ENCODE measurements around the gene DAPP1.
"Not testable (repeated sequence)": the region's sequence is repeated elsewhere in the genome, so short reads cannot be mapped to it uniquely, and the experiment has no call there.

Gene DAPP1, protein sequence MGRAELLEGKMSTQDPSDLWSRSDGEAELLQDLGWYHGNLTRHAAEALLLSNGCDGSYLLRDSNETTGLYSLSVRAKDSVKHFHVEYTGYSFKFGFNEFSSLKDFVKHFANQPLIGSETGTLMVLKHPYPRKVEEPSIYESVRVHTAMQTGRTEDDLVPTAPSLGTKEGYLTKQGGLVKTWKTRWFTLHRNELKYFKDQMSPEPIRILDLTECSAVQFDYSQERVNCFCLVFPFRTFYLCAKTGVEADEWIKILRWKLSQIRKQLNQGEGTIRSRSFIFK

DNA sequence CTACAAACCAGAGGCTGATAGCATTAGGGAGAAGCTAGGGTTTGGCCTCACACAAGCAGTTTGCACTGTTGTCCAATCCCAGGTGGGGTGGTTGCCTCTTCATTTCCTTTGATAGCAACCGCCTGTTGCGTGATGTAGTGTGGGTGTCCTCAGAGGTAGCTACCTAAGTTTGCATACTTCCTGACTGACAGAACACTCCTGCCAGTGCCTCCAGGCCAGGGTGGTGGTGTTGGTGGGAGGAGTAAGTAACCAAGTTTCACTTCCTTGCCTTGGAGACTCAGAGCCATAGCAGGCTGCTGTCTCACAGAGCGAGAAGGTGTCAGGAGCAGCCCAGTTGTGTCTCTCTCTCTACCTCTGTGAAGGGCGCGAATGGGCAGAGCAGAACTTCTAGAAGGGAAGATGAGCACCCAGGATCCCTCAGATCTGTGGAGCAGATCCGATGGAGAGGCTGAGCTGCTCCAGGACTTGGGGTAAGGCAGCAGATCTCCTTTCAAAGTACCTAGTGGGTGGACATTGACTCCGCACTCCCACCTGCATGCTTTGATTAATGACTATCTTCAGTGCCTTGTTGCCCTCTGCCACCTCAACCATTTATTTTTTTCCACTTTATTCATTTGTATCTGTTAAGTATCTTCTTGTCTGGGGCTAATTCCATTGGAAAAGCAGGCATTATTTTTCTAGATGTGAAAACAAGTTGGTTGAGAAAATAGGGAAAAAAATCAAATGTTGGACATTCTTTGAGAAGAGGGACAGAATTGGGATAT, at the start of gene DAPP1:
TSS of gene DAPP1 (plus strand) at position 283 of the 764 bp plus-strand sequence. CDS start at position 370, 87 bp downstream.
- no peak within 1 kb of the TSS for H3K4me3 ChIP-seq (ENCODE audit: low read length)
- no peak for TF ChIP-seq CTCF (conservative IDR thresholded peaks at IDR 0.05; ENCODE audit: low read depth, low read length)
- DNase-seq (ENCODE audit: low read depth) = no peak

DNA sequence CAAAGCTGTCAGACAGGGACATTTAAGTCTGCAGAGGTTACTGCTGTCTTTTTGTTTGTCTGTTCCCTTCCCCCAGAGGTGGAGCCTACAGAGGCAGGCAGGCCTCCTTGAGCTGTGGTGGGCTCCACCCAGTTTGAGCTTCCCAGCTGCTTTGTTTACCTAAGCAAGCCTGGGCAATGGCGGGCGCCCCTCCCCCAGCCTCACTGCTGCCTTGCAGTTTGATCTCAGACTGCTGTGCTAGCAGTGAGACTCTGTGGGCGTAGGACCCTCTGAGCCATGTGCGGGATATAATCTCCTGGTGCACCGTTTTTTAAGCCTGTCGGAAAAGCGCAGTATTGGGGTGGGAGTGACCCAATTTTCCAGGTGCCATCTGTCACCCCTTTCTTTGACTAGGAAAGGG, 45.8 kb upstream of the DAPP1 start:
- H3K4me3 ChIP-seq (ENCODE audit: low read length); DNase-seq (ENCODE audit: low read depth): not testable (repeated sequence)

DNA sequence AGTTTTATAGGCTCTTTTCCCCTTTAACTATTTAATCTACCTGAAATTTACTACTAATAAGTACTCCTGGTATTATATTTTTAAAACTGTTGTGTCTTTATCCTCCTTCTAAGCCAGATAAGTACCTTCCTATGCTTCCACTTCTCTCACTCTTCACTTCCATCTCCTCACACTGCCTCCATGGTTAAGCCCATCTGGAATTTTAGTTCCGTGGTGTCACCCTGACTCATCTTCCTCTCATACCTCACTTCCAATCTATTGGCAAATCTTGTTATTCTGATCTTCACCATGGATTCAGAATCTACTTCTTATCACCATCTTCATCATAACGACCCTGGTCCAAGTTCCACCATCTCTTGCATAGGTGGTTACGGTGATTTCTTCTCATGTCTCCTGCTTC, 32.7 kb upstream of the DAPP1 start:
- no peak overlapping the region for H3K4me3 ChIP-seq (ENCODE audit: low read length)
- no peak for DNase-seq (ENCODE audit: low read depth)
- no peak for TF ChIP-seq CTCF (conservative IDR thresholded peaks at IDR 0.05; ENCODE audit: low read depth, low read length)

GRCh38 chr4:99784842-99785241, 31.8 kb upstream of the DAPP1 start:
- TF ChIP-seq CTCF (conservative IDR thresholded peaks at IDR 0.05; ENCODE audit: low read depth, low read length) = no peak
- no peak for DNase-seq (ENCODE audit: low read depth)
- H3K4me3 ChIP-seq (ENCODE audit: low read length) = no peak overlapping the region

DNA sequence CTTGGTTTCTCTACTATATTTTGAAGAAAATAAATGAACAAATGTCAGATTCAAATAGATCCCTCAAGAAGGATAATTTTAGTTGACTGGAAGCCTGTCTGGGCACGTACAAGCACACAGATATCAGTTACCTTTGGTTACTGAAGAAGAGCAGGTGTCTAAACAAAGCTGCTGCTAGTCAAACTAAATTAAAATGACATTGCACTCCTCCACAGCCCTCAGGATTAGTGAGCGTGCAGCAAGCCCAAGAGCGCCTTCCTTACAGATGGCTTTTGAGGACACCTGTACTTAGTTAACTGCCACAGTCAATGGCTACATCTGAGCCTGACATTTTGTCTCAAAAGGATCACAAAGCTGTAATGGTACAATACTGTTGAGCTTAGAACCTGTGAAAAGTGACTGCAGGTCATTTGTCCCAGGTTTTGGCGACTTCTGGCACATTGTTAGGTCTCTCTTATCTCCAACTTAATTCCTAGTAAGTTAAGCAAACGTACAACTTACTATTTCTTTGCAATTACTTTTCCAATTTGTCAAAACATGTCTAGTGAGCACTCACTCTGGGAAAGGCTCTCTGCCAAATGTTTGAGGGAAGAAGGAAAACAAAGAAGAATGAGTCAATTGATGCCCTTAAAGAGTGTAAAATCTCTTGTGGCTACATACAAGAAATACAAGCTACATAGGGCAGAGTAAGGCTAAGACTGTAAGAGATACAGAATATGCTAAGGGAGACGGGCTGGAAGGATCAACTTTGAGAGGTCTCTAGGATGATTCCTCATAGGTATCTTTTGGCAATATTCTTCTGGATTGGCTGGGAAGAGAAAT, 25.6 kb upstream of the DAPP1 start:
- peak; percentile 33 for DNase-seq (ENCODE audit: low read depth)
- TF ChIP-seq CTCF (conservative IDR thresholded peaks at IDR 0.05; ENCODE audit: low read depth, low read length) = no peak
- H3K4me3 ChIP-seq (ENCODE audit: low read length) = no peak overlapping the region

GRCh38 chr4:99800332-99801004, 16.2 kb upstream of the DAPP1 start:
- H3K4me3 ChIP-seq (ENCODE audit: low read length) = no peak overlapping the region
- no peak for TF ChIP-seq CTCF (conservative IDR thresholded peaks at IDR 0.05; ENCODE audit: low read depth, low read length)
- no peak for DNase-seq (ENCODE audit: low read depth)

Data from retinal pigment epithelial cell (primary cell).